GM10248 (cell line): ENCODE results near the gene SERINC2.

Source experiments
- CTCF ChIA-PET: fragments of 300-600 bp; sonication (Branson Sonifier 250); formaldehyde crosslinking; extraction: SDS; loops from one replicate; lab custom pipeline; 2021; ENCODE audit warnings: antibody characterized with exemption; lab: Yijun Ruan, JAX
- POLR2A ChIA-PET: fragments of 350-650 bp; sonication (Branson Sonifier 250); formaldehyde crosslinking; extraction: SDS; loops from one replicate; lab custom pipeline; 2020; ENCODE audit warnings: antibody characterized with exemption; lab: Yijun Ruan, JAX
- DNase-seq: peaks from one replicate; pipeline ENCODE4 v3.0.0; 2012; ENCODE audit errors: extremely low spot score
- TF ChIP-seq, protein P1 (sequence below): IDR thresholded peaks from 2 replicates; pipeline ENCODE4 v1.5.1; 2012; ENCODE audit warnings: mild to moderate bottlenecking, low read depth; ENCODE audit errors: extremely low read depth, missing control alignments, control extremely low read depth

The SERINC2 gene

GRCh38 chr1:31416101-31416736, 3.2 kb downstream of the SERINC2 start:
- POLR2A ChIA-PET, result no interaction called here
- DNase-seq, result no peak
- TF ChIP-seq, protein P1, sequence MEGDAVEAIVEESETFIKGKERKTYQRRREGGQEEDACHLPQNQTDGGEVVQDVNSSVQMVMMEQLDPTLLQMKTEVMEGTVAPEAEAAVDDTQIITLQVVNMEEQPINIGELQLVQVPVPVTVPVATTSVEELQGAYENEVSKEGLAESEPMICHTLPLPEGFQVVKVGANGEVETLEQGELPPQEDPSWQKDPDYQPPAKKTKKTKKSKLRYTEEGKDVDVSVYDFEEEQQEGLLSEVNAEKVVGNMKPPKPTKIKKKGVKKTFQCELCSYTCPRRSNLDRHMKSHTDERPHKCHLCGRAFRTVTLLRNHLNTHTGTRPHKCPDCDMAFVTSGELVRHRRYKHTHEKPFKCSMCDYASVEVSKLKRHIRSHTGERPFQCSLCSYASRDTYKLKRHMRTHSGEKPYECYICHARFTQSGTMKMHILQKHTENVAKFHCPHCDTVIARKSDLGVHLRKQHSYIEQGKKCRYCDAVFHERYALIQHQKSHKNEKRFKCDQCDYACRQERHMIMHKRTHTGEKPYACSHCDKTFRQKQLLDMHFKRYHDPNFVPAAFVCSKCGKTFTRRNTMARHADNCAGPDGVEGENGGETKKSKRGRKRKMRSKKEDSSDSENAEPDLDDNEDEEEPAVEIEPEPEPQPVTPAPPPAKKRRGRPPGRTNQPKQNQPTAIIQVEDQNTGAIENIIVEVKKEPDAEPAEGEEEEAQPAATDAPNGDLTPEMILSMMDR, result no peak
- CTCF ChIA-PET, result interaction anchor here (1.6 kb wide), 1 partner anchor 22 kb away, joined by 5 read pairs; no protein-coding TSS in a partner anchor

DNA sequence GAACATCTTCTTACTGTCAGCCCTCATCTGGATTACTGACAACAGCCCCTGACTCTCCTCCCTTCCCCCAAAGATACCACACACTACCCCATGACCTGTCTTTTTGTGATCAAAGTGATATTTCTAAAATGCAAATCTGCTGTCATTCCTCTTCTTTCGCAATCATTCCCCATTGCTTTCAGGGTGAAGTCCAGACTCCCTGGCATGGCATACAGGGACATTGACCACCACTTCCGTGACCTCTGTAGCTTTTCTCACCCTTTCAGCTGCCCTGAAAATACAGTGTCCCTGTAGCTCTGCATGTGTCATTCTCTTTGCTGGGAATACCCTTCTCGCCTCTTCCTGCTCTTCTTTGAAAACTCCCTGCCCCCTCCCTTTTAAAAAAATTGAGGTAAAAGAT, 4.1 kb downstream of the SERINC2 start:
- TF ChIP-seq, protein P1, result no peak
- no peak for DNase-seq
- CTCF ChIA-PET, result interaction anchor here (9.3 to 9.5 kb wide), 2 partner anchors 21 to 132 kb away, joined by 61 to 95 read pairs; no protein-coding TSS in a partner anchor
- POLR2A ChIA-PET, result no interaction called here

DNA sequence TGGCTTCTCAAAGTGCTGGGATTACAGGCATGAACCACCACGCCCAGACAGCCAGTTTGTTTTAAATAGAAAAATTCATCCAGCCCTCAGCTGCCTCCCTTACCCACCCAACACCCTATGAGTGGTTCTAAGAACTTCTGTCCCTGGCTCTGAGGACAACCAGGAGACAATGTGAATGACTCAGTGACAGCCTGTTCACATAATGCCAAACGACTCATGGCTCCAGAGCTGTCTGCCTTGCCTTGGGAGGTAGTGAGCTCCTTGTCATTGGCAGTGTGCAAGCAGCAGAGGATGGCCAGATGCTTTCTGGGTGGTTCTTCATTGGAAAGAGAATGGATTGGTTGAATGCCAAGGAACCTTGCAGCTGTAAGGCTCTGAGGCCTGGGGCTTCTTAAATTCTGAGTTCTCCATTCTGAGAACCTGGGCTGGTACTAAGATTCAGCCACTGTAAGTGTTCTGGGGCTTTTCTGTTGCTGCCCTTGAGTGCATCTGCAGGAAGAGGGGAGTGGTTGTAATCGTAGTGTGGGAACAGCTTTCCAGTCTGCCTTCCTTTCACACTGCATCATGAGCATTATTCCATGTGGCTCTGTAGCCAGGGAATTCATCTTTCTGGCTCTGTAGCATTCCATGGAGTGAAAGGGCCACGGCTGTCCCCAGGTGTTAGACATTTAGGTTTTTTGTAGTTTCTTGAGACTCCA, 5.8 kb downstream of the SERINC2 start:
- CTCF ChIA-PET, result interaction anchor here (1.3 to 9.5 kb wide), 4 partner anchors 23 to 370 kb away, joined by 3 to 95 read pairs (median 54); no protein-coding TSS in a partner anchor
- DNase-seq, result no peak
- TF ChIP-seq, protein P1, result no peak
- POLR2A ChIA-PET, result no interaction called here

DNA sequence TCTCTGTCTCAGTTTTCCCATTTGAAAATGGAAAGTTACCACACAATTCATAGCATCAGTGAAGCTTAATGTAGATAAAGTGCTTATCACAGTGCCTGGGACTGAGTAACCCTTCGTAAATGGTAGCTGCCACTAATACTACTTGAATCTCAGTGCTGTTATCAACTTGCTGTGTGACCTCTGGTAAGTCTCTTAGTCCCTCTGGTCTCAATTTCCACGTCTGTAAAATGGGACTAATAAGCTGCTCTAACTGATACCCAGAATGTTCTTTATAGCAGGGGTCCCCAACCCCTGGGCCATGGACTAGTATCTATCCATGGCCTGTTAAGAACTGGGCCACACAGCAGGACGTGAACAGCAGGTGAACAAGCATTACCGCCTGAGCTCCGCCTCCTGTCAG, 7.7 kb downstream of the SERINC2 start:
- no peak for DNase-seq
- ChIA-PET POLR2A (no interaction called here), CTCF (interaction anchor here (1.6 to 9.5 kb wide), 6 partner anchors 9 to 236 kb away, joined by 3 to 95 read pairs (median 31); partner anchors contain the start of genes SNRNP40 and ZCCHC17)
- TF ChIP-seq, protein P1, result no peak

DNA sequence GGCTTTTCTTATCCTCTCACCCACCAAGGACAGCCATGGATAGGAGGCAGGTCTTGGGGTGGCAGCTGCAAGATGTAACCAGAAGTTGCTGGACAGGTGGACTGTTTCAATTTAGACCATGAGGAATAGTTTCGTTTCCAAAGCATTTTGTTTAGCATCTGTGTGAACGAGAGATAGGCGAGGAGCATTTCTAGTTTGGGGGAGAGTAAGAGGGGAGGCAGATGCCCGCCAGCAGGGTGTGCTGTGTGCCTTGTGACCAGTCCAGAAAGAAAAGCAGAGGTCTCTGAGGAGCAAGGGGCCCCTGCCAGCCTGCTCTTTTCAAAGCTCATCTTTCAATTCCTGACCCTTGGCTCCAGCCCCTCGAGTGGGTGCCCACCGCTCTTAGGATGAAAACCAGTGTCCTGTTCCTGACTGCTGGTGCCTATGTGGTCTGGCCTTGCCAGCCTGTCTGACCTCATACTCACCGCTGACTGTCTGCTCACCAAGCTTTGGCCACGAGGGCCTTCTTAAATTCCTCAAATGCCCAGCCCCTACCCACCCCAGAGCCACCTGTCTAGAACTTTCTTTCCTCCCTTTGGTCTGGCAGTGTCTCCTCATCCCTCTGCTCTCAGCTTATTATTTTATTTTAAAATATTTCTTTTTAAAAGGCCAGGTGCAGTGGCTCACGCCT, 8.5 kb downstream of the SERINC2 start:
- TF ChIP-seq, protein P1, result peak; percentile 34
- no peak for DNase-seq
- ChIA-PET POLR2A (no interaction called here), CTCF (interaction anchor here (0.8 to 9.5 kb wide), 19 partner anchors 9 to 260 kb away, joined by 3 to 95 read pairs (median 4); partner anchors contain the start of genes SNRNP40 and ZCCHC17)
